GM20000 (cell line): Measurements from ENCODE around the gene SPOCD1.

Source experiments
- DNase-seq: peaks from one replicate; pipeline ENCODE4 v3.0.0; 2012; ENCODE audit warnings: low spot score
- CTCF ChIP-seq: IDR thresholded peaks from 2 replicates; pipeline ENCODE4 v1.5.1; 2012; ENCODE audit warnings: mild to moderate bottlenecking, control low read depth; ENCODE audit errors: extremely low read depth, missing control alignments

SPOCD1 gene

GRCh38 chr1:31804098-31804497, 11.7 kb downstream of the SPOCD1 start:
- DNase-seq: no peak
- no peak for TF ChIP-seq CTCF

GRCh38 chr1:31803610-31804009, 12.2 kb downstream of the SPOCD1 start:
- no peak for DNase-seq
- no peak for TF ChIP-seq CTCF

- no peak for DNase-seq
These were observed 13.4 kb downstream of the SPOCD1 start for GRCh38 chr1:31802190-31803150.

GRCh38 chr1:31801458-31801857, 14.4 kb downstream of the SPOCD1 start:
- no peak for TF ChIP-seq CTCF
- DNase-seq: no peak

More at GRCh38 chr1:31802190-31803150, 13.4 kb downstream of the SPOCD1 start:
- TF ChIP-seq CTCF: no peak

GRCh38 chr1:31800674-31800967, 15.2 kb downstream of the SPOCD1 start:
- no peak for TF ChIP-seq CTCF
- no peak for DNase-seq

GRCh38 chr1:31799895-31800673, 15.7 kb downstream of the SPOCD1 start:
- DNase-seq: no peak
- no peak for TF ChIP-seq CTCF
